NCI-H526 (cell line): ENCODE measurements around the gene SFTPA2.
"Not testable (repeated sequence)": the region's sequence is repeated elsewhere in the genome, so short reads cannot be mapped to it uniquely, and the experiment has no call there.

ENCODE experiments used
- DNase-seq, 2 experiments: peaks; one replicate each; lab custom pipeline; 2025; lab: John Stamatoyannopoulos, UW

SFTPA2 gene

DNA sequence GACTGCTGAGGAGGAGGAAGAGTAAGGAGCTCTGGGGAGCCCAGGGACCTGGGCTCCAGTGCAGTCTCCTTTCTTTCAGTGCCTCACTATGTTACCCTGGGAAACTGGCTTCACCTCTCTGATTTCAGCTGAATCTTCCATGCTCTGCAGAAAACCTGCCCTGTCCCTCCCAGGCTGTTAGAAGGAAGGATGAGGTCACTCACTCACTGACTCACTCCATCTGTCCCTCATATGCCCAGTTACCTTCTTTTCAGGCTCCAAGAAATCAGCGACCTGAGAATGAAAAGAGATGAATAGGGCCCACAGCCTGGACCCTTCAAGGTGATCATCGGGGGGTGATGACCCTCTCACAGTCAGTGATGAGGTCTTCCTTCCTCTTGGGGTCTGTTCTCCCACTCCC, 481 bp downstream of the SFTPA2 start:
- DNase-seq = no peak

GRCh38 chr10:79556961-79557360, 3.2 kb downstream of the SFTPA2 start:
- not testable (repeated sequence) for DNase-seq

GRCh38 chr10:79555354-79556309, 4.6 kb downstream of the SFTPA2 start:
- no peak for DNase-seq

GRCh38 chr10:79552143-79552542, 8.1 kb downstream of the SFTPA2 start:
- no peak for DNase-seq

DNA sequence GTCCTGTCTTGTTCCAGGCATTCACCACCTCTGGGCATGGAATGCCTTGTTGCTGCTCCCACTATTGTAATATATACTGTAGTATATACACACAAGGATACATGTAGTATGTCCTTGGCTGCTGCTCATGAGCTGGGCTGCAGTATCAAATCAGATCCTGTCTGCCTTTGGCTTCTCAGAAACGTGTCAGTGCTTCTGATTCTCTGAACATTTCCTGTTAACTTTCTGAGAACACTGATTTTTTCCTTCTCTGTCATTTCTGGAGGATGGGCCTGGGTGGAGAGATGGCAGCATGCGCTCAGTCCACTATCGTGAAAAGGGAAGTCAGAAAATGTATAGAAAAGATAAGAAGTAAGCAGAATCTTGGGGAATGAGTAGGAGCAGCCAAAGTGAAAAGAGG, 12.2 kb downstream of the SFTPA2 start:
- DNase-seq = no peak

GRCh38 chr10:79547128-79547527, 13.1 kb downstream of the SFTPA2 start:
- DNase-seq = not testable (repeated sequence)

- peak; percentile 64 to 65 for DNase-seq
Observed at GRCh38 chr10:79544926-79545659, 15.1 kb downstream of the SFTPA2 start.

GRCh38 chr10:79544408-79544807, 15.8 kb downstream of the SFTPA2 start:
- DNase-seq = peak; percentile 64 to 78

DNA sequence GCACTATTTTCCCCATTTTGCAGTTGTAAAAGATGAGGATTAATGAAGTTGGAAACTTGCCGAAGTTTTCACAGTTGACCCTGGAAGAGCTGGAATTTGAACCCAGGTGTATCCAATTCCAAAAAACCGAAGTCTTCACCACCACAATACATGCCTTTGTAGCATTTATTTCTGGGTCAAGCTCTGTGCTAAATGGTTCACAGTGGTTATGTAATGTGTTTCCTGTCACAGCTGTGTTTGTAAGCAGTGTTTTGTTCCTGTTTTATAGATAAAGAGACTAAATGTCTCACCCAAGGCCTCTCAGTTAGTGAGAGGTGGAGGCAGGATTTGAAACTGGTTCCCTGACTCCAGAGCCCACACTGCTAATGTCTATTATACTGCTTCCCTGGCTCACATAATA, 17.6 kb downstream of the SFTPA2 start:
- no peak for DNase-seq

GRCh38 chr10:79540930-79541329, 19.3 kb downstream of the SFTPA2 start:
- not testable (repeated sequence) for DNase-seq

GRCh38 chr10:79538311-79538710, 21.9 kb downstream of the SFTPA2 start:
- not testable (repeated sequence) for DNase-seq

DNA sequence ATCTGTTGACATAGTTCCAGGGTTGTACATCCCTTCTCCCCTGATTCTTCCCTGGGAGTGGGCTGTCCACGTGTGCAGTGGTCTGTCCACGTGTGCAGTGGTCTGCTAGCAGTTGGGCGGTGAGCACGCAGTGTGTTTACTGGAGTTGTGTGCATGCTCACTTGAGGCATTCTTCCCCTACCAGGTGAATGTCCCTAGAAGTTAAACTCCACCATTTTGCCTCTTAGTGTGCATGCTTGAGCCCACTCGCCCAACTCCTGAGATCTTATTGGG, 26.4 kb downstream of the SFTPA2 start:
- DNase-seq = not testable (repeated sequence)

- DNase-seq = not testable (repeated sequence)
Observed at GRCh38 chr10:79533142-79533902, 26.9 kb downstream of the SFTPA2 start.

GRCh38 chr10:79528261-79528660, 31.9 kb downstream of the SFTPA2 start:
- DNase-seq = not testable (repeated sequence)

DNA sequence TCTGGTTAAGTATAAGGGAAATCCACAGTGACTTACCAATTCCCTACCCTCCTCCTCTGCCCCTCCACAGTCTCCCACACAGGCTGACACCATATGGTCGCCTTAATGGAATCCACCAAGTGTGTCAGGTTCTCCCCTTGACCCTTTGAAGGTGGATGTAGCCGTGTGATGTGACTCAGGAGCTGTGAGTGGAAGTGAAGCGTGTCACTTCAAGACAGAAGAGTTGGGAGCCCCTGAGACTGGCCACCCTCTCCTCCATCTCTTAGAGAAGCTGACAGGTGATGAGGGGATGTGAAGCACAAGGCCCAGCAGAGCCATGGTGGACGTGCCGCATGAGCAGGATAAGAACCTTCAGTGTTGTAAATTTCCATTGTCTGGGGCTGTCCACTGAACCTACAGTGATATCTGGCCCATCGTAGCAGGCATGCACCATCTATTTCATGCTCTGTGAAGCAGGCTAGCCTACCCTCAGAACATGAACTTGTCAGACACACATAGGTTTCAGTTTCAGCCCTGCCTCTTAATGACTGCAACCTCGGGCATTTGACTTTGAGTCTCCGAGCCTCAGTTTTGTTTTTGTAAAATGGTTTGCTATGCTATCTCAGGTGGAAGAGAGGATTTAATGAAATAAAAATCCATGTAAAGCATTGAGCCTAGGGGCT, 35.0 kb downstream of the SFTPA2 start:
- not testable (repeated sequence) for DNase-seq

DNA sequence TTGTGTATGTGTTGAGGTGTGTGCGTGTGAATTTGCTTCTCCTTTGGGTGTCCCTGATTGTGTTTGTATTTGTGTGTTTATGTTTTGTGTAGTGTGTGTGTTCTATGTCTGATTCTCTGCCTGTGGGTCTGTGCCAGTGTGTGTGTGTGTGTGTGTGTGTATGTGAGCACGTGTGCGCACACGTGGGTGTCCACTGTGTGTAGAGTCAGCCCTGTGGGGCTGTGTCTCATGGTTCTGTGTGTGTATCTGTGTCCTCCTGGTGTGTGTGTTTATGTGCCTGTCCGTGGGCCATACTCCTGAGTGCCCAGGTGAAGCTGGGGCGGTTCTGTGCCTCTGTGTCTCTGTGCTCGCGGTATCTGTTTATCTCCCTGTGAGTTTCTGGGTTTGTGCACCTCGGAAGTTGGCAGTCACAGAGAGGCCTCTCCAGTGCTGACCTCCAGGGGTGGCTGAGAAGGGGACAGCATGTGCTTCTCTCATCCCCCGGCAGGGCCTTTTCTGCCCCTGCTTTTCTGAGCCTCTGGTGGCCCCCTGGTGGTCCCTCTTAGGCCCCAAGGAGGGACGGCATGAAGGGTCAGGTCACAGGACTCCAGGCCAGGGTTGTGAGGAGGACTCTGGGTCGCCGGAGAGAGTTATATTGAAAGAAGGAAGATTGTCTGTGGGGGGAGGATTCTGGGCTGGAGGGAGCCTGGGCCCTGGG, 36.9 kb downstream of the SFTPA2 start:
- DNase-seq = not testable (repeated sequence)

DNA sequence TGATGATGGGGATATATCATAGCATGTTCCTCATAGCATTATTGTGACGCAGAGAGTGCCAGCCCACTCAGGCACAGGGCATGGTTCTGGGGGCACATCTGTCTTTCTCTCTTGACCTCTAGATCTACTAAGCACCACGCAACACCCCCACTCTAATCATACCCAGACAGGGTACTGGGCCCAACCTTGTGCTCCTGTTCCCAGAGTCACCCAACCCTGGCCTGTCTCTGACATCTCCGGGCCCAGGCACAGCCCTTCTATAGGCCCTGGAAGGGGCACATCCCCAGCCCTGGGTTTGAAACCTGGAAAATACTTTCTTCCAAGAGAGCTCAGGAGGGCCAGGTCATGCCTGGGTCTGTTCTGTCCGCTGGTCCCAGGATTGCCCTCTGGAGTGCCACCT, 37.7 kb downstream of the SFTPA2 start:
- not testable (repeated sequence) for DNase-seq

DNA sequence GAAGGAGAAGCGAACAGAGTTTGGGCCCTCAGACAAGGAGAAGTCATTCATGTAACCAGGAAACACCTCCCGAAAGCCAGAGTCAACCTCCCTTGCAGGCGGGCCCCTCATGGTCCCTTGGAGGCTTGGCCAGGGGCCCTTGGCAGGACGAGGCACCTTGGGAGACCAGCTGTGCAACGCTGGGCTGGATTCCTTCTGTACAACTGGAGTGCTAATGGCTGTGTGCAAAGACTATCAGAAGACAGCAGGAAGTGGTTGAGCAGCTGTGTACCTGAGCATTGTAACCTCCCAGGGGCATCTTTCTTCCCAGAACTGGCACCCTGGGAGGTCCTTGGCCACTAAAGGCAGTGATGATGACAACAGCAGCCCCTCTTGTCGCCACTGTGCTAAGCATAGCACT, 38.5 kb downstream of the SFTPA2 start:
- not testable (repeated sequence) for DNase-seq

DNA sequence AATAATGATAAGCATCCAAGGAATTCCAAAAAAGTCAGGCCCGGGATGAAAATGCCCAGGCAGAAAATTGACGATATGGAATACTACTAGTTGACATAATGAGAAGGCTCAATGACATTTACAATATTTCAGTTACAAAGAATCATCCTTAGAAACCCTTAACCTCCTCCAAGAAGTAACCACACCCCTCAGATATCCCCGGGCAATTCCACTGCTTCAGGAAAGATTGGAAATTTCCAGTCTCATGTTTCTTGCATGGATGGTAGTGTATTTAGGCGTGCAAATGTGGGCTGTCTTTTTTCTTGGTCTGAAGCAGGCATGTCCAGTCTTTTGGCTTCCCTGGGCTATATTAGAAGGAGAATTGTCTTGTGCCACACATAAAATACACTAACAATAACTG, 42.6 kb downstream of the SFTPA2 start:
- not testable (repeated sequence) for DNase-seq

GRCh38 chr10:79516532-79517205, 43.5 kb downstream of the SFTPA2 start:
- DNase-seq = not testable (repeated sequence)
